H1 (cell line): ENCODE measurements around the gene CSTF3.

Source experiments
- CEBPB ChIP-seq: IDR thresholded peaks from 2 replicates; pipeline ENCODE4 v1.6.1; 2012; ENCODE audit warnings: low read depth, low read length
- TF ChIP-seq, protein P1 (sequence below), 3 experiments: IDR thresholded peaks; 1 replicate in 2 of 3; 2 replicates in 1 of 3; pipeline versions ENCODE4 v1.5.1 to v1.6.1; 2011; ENCODE audit warnings: low read length in 3 of 3, mild to moderate bottlenecking in 3 of 3, inconsistent platforms in 2 of 3, low read depth in 1 of 3, moderate library complexity in 1 of 3; ENCODE audit not compliant: insufficient read depth in 1 of 3; ENCODE audit errors: control extremely low read depth in 1 of 3

DNA sequence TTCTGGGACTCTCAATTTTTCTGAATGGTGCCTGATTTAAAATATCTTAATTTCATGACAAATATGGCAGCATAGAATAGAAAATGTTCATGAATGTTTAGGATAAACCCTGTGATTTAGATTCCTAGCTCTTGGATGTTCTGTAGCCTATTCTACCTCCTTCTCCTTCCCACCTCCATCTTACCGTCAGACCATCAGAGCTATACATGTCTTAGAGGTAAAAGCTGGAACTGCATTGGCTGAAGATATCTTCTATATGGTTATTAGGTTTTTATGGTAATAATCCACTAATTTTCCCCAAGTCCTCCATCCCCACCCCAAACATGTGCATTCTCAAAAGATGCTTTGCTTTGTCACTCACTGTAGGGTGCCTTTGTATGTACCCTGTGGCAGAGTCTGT, 46.9 kb upstream of the CSTF3 start:
- TF ChIP-seq, protein P1, sequence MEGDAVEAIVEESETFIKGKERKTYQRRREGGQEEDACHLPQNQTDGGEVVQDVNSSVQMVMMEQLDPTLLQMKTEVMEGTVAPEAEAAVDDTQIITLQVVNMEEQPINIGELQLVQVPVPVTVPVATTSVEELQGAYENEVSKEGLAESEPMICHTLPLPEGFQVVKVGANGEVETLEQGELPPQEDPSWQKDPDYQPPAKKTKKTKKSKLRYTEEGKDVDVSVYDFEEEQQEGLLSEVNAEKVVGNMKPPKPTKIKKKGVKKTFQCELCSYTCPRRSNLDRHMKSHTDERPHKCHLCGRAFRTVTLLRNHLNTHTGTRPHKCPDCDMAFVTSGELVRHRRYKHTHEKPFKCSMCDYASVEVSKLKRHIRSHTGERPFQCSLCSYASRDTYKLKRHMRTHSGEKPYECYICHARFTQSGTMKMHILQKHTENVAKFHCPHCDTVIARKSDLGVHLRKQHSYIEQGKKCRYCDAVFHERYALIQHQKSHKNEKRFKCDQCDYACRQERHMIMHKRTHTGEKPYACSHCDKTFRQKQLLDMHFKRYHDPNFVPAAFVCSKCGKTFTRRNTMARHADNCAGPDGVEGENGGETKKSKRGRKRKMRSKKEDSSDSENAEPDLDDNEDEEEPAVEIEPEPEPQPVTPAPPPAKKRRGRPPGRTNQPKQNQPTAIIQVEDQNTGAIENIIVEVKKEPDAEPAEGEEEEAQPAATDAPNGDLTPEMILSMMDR (IDR thresholded peaks at IDR 0.05; ENCODE audit: control extremely low read depth in 1 of 3, insufficient read depth in 1 of 3, low read depth in 1 of 3, low read length in 3 of 3) = no peak
- no peak for TF ChIP-seq CEBPB
